A549 (cell line): Measurements from ENCODE around the gene NCOA5. TPM values are rescaled to one million over a fixed set of nuclear protein-coding genes. Genes with fewer than 3 reads are reported as not detected.

ENCODE experiments used
- ATAC-seq, 2 experiments: fragments of 200-7000 bp in 1 of 2; fragments of >200 bp in 1 of 2; cut with Nextera tagmentation in 1 of 2; cut with Tn5 transposase in 1 of 2; 3 replicates each; pipeline versions ENCODE4 v1.8.0 to v1.9.1; 2018 to 2020; ENCODE audit warnings: mild to moderate bottlenecking in 1 of 2, moderate library complexity in 1 of 2
- CTCF ChIA-PET: fragments of 300-600 bp; sonication (Branson Sonifier 250); formaldehyde crosslinking; extraction: SDS; loops from one replicate; lab custom pipeline; 2021; ENCODE audit warnings: antibody characterized with exemption, inconsistent platforms; lab: Yijun Ruan, JAX
- POLR2A ChIA-PET: fragments of 350-600 bp; formaldehyde crosslinking; extraction: SDS; loops from one replicate; lab custom pipeline; 2021; ENCODE audit warnings: antibody characterized with exemption, inconsistent platforms; lab: Yijun Ruan, JAX
- DNase-seq, 2 experiments: peaks; one replicate each; pipeline versions ENCODE4 v3.0.0 to v3.0.0-alpha.2; 2011 to 2016; ENCODE audit warnings: low read depth in 1 of 2, low spot score in 1 of 2
- FAIRE-seq: peaks from 2 replicates; lab custom pipeline; 2011; peaks lifted over from hg19 to GRCh38; lab: Jason Lieb, UNC
- H3K27ac ChIP-seq, 2 experiments: fragments of >200 bp; sonication (Bioruptor Twin); formaldehyde crosslinking; 3 replicates each; pipeline ENCODE4 v1.5.1; 2016 to 2017
- H3K4me1 ChIP-seq: fragments of >200 bp; sonication (Bioruptor Twin); formaldehyde crosslinking; 3 replicates; pipeline ENCODE4 v1.6.1; 2016
- H3K4me2 ChIP-seq: fragments of >200 bp; sonication (Bioruptor Twin); formaldehyde crosslinking; 3 replicates; pipeline ENCODE4 v1.6.1; 2016
- H3K4me3 ChIP-seq: fragments of >200 bp; sonication (Bioruptor Twin); formaldehyde crosslinking; 3 replicates; pipeline ENCODE4 v1.5.1; 2016
- H3K9me3 ChIP-seq: fragments of >200 bp; sonication (Bioruptor Twin); formaldehyde crosslinking; 3 replicates; pipeline ENCODE4 v1.6.1; 2016
- CBX2 ChIP-seq: fragments of 200-600 bp; sonication (generic); IDR thresholded peaks from 2 replicates; pipeline ENCODE4 v1.6.1; 2016; ENCODE audit warnings: low read depth, mild to moderate bottlenecking, borderline replicate concordance
- CEBPB ChIP-seq, 2 experiments: fragments of >200 bp in 1 of 2; sonication (Bioruptor Twin) in 1 of 2; formaldehyde crosslinking in 1 of 2; IDR thresholded peaks; 2 replicates each; pipeline ENCODE4 v1.6.1; 2012 to 2016
- CHD2 ChIP-seq: fragments of 150-350 bp; IDR thresholded peaks from 2 replicates; pipeline ENCODE4 v1.6.1; 2014; ENCODE audit warnings: low read length; ENCODE audit not compliant: partially characterized antibody
- E2F6 ChIP-seq: IDR thresholded peaks from 2 replicates; pipeline ENCODE4 v1.6.1; 2012; ENCODE audit warnings: low read depth, borderline replicate concordance
- EHMT2 ChIP-seq: fragments of 200-600 bp; sonication (generic); IDR thresholded peaks from 2 replicates; pipeline ENCODE4 v1.6.1; 2016; ENCODE audit warnings: antibody characterized with exemption, low read depth, mild to moderate bottlenecking, moderate library complexity
- ELK1 ChIP-seq: fragments of 150-350 bp; IDR thresholded peaks from 2 replicates; pipeline ENCODE4 v1.6.1; 2014; ENCODE audit warnings: low read depth, mild to moderate bottlenecking, low read length
- EP300 ChIP-seq, 2 experiments: fragments of >200 bp; sonication (Bioruptor Twin); formaldehyde crosslinking; IDR thresholded peaks; 2 replicates in 1 of 2; 3 replicates in 1 of 2; pipeline ENCODE4 v1.6.1; 2016 to 2017
- FOSB ChIP-seq: fragments of 250-450 bp; sonication (Bioruptor Pico); IDR thresholded peaks from 2 replicates; pipeline ENCODE4 v1.5.0; 2020; ENCODE audit warnings: mild to moderate bottlenecking, moderate library complexity
- FOSL2 ChIP-seq, 2 experiments: fragments of 450-650 bp in 1 of 2; fragments of >200 bp in 1 of 2; sonication (Bioruptor Twin) in 1 of 2; formaldehyde crosslinking; IDR thresholded peaks; 2 replicates each; pipeline versions ENCODE4 v1.5.0 to v1.6.1; 2016 to 2020; ENCODE audit warnings: mild to moderate bottlenecking in 1 of 2, moderate library complexity in 1 of 2
- HEYL ChIP-seq: fragments of 250-450 bp; sonication (Bioruptor Pico); IDR thresholded peaks from 2 replicates; pipeline ENCODE4 v1.8.0; 2021; ENCODE audit warnings: mild to moderate bottlenecking, moderate library complexity
- HOXA7 ChIP-seq: fragments of 250-450 bp; sonication (Bioruptor Pico); IDR thresholded peaks from 2 replicates; pipeline ENCODE4 v1.5.0; 2020; ENCODE audit warnings: mild to moderate bottlenecking, moderate library complexity
- HOXB13 ChIP-seq: fragments of 250-450 bp; sonication (Bioruptor Pico); IDR thresholded peaks from 2 replicates; pipeline ENCODE4 v1.5.0; 2020; ENCODE audit warnings: low read depth, mild to moderate bottlenecking, moderate library complexity
- JUN ChIP-seq, 2 experiments: fragments of >200 bp; sonication (Bioruptor Twin); formaldehyde crosslinking; IDR thresholded peaks; 2 replicates in 1 of 2; 3 replicates in 1 of 2; pipeline ENCODE4 v1.6.1; 2016 to 2017
- KDM5A ChIP-seq: fragments of 200-600 bp; sonication (generic); IDR thresholded peaks from 2 replicates; pipeline ENCODE4 v1.6.1; 2016; ENCODE audit warnings: antibody characterized with exemption, mild to moderate bottlenecking
- NFE2L2 ChIP-seq: fragments of 150-350 bp; conservative IDR thresholded peaks from 2 replicates; pipeline ENCODE4 v1.6.1; 2014; ENCODE audit warnings: low read length
- PHF8 ChIP-seq: fragments of 200-600 bp; sonication (generic); IDR thresholded peaks from 2 replicates; pipeline ENCODE4 v1.6.1; 2016; ENCODE audit warnings: low read depth, mild to moderate bottlenecking, antibody characterized with exemption, moderate library complexity, borderline replicate concordance
- POLR2AphosphoS2 ChIP-seq: conservative IDR thresholded peaks from 2 replicates; pipeline ENCODE4 v1.6.1; 2012; ENCODE audit warnings: low read length, improper control_type of control experiment, inconsistent platforms
- RCOR1 ChIP-seq: fragments of 150-350 bp; IDR thresholded peaks from 2 replicates; pipeline ENCODE4 v1.6.1; 2014; ENCODE audit warnings: antibody characterized with exemption, low read length, low read depth
- REST ChIP-seq: fragments of 200-600 bp; sonication (generic); IDR thresholded peaks from 2 replicates; pipeline ENCODE4 v1.6.1; 2016; ENCODE audit warnings: antibody characterized with exemption, mild to moderate bottlenecking, moderate library complexity
- RNF2 ChIP-seq: fragments of 200-600 bp; sonication (generic); IDR thresholded peaks from 2 replicates; pipeline ENCODE4 v1.6.1; 2016; ENCODE audit warnings: low read depth, mild to moderate bottlenecking, antibody characterized with exemption, moderate library complexity, borderline replicate concordance
- TFCP2L1 ChIP-seq: fragments of 250-450 bp; sonication (Bioruptor Pico); IDR thresholded peaks from 2 replicates; pipeline ENCODE4 v1.5.0; 2021; ENCODE audit warnings: mild to moderate bottlenecking
- USF2 ChIP-seq: fragments of 450-650 bp; IDR thresholded peaks from 2 replicates; pipeline ENCODE4 v1.6.1; 2014; ENCODE audit warnings: antibody characterized with exemption
- WGBS: methylation state at CpG from one replicate; pipeline ENCODE4 v1.1.6; 2017; ENCODE audit errors: missing lambda C conversion rate; 5-methylcytosine and 5-hydroxymethylcytosine counted together
- polyA plus RNA-seq, 4 experiments: library from polyadenylated mRNA; depleted of rRNA in 3 of 4; stranded (reverse); fragments of >200 nt; fragmentation: RNase III in 1 of 4; extraction: RNeasy Plus Mini Kit Qiagen cat#74134 plus additional on column Dnase treatment in 1 of 4; gene quantifications; 2 replicates in 3 of 4; 3 replicates in 1 of 4; pipeline ENCODE4 v1.2.3, GENCODE V29; 2011 to 2017
- TF ChIP-seq, protein P1 (sequence below): fragments of >200 bp; sonication (Bioruptor Twin); formaldehyde crosslinking; IDR thresholded peaks from 2 replicates; pipeline ENCODE4 v1.6.1; 2016

The NCOA5 gene
- polyA plus RNA-seq, 2 of the 4 experiments (the other 2 are of a cell fraction): 27.2 to 28.0 TPM

DNA sequence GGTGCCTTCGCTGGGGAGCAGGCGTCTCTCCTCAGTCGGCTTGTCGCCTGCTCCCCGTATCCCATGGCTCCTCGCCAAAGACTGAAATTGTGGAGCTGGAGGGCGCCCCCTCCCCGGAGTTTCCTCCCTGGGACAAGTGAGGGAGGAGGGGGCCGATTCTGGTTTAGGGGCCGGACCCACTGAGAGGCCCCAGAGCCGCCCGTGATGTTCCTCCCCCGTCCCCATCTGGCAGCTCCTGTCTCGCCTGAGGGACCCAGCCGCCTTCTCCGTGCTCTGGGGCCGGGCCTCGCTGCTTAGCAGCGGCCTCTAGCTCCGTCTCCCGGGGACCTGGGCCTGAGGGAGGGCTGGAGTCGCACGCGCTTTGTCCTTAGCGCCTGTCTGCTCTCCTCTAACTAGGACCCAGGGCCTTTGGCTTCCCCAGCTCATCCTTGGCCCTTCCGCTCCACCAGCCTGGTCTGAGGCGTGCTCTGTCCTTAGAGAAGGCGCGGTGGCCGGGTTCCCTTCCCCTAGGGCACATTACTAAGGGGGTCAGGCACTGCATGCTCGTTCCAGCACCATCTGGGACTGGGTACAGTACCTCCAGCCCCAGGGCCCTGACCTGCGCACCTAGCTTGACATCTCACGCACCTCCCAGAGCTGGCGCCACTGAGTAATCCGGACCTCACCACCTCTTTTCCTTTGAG, 31.0 kb downstream of the NCOA5 start:
- no peaks in the 10 kb centered on the region for H3K4me1 ChIP-seq
- DNase-seq: no peak
- no peak overlapping the region for H3K4me3 ChIP-seq
- no peaks in the 10 kb centered on the region for H3K9me3 ChIP-seq
- WGBS: 89% methylated on average over 28 of the region's 35 CpGs
- CTCF ChIA-PET: interaction anchor here (0.6 to 2.3 kb wide), 8 partner anchors 8 to 259 kb away, joined by 3 to 6 read pairs (median 3); no protein-coding TSS in a partner anchor
- ATAC-seq: peak in 1 of 2 experiments; percentile 32; a peak in 3 of 6 replicates
- no peak for FAIRE-seq
- no peak overlapping the region for H3K4me2 ChIP-seq
- TF ChIP-seq FOSB (CRISPR knock-in tag) (no peak), TFCP2L1 (no peak), NFE2L2 (no peak), PHF8 (no peak), RCOR1 (no peak), E2F6 (no peak), EHMT2 (no peak), HOXA7 (CRISPR knock-in tag) (no peak), HEYL (no peak), EP300 (IDR thresholded peaks at IDR 0.05) (no peak), KDM5A (no peak), JUN (IDR thresholded peaks at IDR 0.05) (no peak), CBX2 (no peak)
- TF ChIP-seq, protein P1, sequence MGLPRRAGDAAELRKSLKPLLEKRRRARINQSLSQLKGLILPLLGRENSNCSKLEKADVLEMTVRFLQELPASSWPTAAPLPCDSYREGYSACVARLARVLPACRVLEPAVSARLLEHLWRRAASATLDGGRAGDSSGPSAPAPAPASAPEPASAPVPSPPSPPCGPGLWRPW: no peak
- TF ChIP-seq, all 56 proteins: peak for 0
- no peak overlapping the region for H3K27ac ChIP-seq
- POLR2A ChIA-PET: no interaction called here

DNA sequence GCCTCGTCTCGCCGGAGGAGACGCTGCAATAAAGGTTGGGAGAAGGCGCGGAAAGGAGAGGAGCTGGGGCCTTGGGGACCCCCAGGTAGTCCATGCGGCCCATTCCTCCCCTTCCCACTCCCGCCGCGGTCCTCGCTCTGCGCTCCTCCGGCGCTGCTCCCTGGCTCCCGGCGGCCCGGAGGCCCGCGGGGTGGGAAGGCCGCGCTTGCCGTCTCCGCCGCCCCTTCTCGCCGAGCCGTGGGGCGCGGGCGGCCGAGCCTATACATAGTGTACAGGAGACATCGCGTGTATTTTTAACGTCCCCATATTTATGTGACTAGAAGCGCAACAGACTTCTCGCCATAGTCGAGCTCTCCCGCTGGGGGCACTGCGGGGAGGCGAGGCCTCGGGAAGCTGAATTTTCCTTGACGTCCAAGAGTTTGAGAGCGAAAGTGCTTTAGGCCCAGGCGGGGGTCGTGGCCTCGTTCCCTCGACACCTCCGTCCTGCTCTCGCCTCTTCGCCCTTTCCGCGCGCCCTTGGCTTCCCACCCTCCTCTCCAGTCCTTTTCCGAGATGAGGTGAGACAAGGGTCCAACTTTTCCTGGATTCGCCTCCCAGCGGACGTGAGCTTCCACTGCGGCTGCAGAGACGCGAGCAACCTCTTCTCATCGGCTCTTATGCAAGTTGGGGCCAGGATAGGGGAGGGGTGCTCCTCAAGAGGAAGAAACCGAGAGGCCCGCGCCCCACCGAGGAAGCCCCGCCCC, 31.7 kb downstream of the NCOA5 start:
- Histone ChIP-seq H3K27ac (no peak overlapping the region), H3K4me2 (no peak overlapping the region), H3K9me3 (no peaks in the 10 kb centered on the region), H3K4me1 (no peaks in the 10 kb centered on the region), H3K4me3 (no peak overlapping the region)
- ChIA-PET CTCF (interaction anchor here (0.6 to 2.3 kb wide), 7 partner anchors 9 to 258 kb away, joined by 3 to 6 read pairs (median 3); no protein-coding TSS in a partner anchor), POLR2A (no interaction called here)
- 94% methylated on average over 63 of the region's 66 CpGs for WGBS
- FAIRE-seq (no peak), DNase-seq (no peak), ATAC-seq (no peak)
- TF ChIP-seq ELK1 (no peak), HOXB13 (CRISPR knock-in tag) (no peak), NFE2L2 (no peak), RNF2 (no peak), EHMT2 (no peak), REST (no peak), RCOR1 (no peak), CEBPB (IDR thresholded peaks at IDR 0.05) (no peak), POLR2AphosphoS2 (no peak), E2F6 (no peak), FOSL2 (IDR thresholded peaks at IDR 0.05) (no peak), FOSL2 (CRISPR knock-in tag; IDR thresholded peaks at IDR 0.05) (no peak), CHD2 (no peak), USF2 (no peak), JUN (IDR thresholded peaks at IDR 0.05) (no peak)
